BJ (cell line): ENCODE data around the gene HCN4. TPM values are rescaled to one million over a fixed set of nuclear protein-coding genes. Genes with fewer than 3 reads are reported as not detected.

ENCODE experiments used
- CTCF ChIA-PET: fragments of 350-600 bp; formaldehyde crosslinking; extraction: SDS; loops from one replicate; lab custom pipeline; 2021; ENCODE audit warnings: antibody characterized with exemption, inconsistent platforms; lab: Yijun Ruan, JAX
- POLR2A ChIA-PET: fragments of 300-600 bp; sonication (Branson Sonifier 250); formaldehyde crosslinking; extraction: SDS; loops from one replicate; lab custom pipeline; 2021; ENCODE audit warnings: antibody characterized with exemption; lab: Charles Lee
- DNase-seq: peaks from one replicate; pipeline ENCODE4 v3.0.0-alpha.2; 2011; ENCODE audit warnings: low read depth
- H3K27me3 ChIP-seq: 2 replicates; pipeline ENCODE4 v1.6.0; 2011; ENCODE audit warnings: low read length; ENCODE audit not compliant: control insufficient read depth, insufficient read depth
- H3K36me3 ChIP-seq: 2 replicates; pipeline ENCODE4 v1.5.1; 2011; ENCODE audit warnings: low read length; ENCODE audit not compliant: control insufficient read depth, insufficient read depth
- H3K4me3 ChIP-seq: 2 replicates; pipeline ENCODE4 v1.5.1; 2011; ENCODE audit warnings: low read depth, mild to moderate bottlenecking, control low read depth, low read length
- CTCF ChIP-seq: IDR thresholded peaks from 2 replicates; pipeline ENCODE4 v1.5.1; 2011; ENCODE audit warnings: low read depth, mild to moderate bottlenecking, control low read depth, inconsistent platforms, low read length, moderate library complexity; ENCODE audit not compliant: insufficient read depth
- polyA plus RNA-seq: library from polyadenylated mRNA; depleted of rRNA; stranded (reverse); fragments of >200 nt; gene quantifications from 2 replicates; pipeline ENCODE4 v1.2.3, GENCODE V29; 2011

Gene HCN4
- polyA plus RNA-seq, 1 experiment = not detected

DNA sequence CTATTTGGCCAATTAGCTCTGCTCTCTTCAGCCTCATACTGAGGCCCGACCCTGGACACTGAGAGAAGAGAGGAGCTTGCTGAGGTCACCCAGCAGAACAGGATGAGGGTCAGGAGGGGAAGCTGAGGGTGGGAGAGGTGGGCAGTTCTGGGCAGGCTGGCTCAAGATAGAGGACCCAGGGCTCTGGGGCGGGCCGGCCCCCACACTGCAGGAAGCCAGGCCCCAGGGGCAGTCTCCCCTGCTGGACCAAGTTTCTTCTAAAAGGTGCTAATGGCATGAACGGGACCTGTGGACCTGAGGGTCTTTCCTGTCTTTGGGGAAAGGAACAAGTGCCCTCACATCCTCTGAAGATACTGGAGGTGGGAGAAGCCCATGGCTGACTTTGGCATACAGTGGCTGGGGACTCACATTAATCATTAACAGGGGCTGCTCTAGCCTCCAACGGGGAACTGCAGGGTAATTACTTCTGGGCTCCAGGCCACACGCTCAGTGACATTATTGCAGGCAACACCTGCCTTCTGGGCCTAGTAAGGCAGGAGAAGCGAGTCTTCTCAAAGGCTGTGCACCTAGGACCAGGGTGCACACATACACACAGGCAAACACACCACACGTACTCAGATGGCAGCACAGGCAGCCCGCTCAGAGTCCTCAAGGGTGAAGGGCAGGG is 10.6 kb downstream of the HCN4 start:
- Histone ChIP-seq H3K36me3 (no peaks in the 10 kb centered on the region), H3K4me3 (no peak overlapping the region), H3K27me3 (peaks cover 15% of the 10 kb centered on the region)
- POLR2A ChIA-PET = no interaction called here
- DNase-seq = no peak
- CTCF ChIA-PET = interaction anchor here (1.1 kb wide), 1 partner anchor 12 kb away, joined by 3 read pairs; no protein-coding TSS in a partner anchor
- TF ChIP-seq CTCF = no peak

DNA sequence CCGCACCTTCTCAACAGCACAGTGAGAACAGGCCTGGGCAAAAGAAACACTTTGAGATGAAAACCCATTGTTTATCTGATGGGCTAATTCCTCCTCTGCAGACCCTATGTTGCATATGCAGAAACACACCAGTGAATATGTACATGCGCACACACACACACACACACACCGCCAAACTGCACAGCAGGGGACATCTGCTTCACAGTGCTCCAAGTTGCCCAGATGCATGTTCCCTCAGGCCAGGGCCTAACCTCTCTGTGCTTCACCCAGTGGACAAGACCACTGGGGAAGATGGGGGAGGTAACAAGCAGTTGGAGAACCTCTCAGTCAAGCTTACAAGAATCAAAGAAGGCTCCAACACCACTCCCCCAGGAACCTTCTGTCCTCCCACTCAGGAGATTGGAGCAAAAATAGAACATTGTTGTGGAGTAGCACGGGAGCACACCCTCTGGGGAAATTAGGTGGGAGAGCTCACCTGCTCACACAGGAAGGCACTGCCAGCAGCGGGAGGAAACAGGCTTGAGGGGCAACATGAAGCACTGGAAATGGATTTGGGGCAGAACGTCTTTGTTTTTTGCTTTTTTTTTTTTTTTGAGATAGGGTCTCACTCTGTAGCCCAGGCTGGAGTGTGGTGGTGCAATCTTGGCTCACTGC is 13.0 kb downstream of the HCN4 start:
- Histone ChIP-seq H3K36me3 (no peaks in the 10 kb centered on the region), H3K4me3 (no peak overlapping the region), H3K27me3 (peaks cover 6% of the 10 kb centered on the region)
- no peak for TF ChIP-seq CTCF
- POLR2A ChIA-PET = no interaction called here
- no peak for DNase-seq
- CTCF ChIA-PET = no interaction called here

- TF ChIP-seq CTCF = no peak
- ChIA-PET CTCF (no interaction called here), POLR2A (no interaction called here)
- no peaks in the 10 kb centered on the region for H3K36me3 ChIP-seq
- H3K4me3 ChIP-seq = no peak overlapping the region
- H3K27me3 ChIP-seq = no peaks in the 10 kb centered on the region; the same call in none of the 2 replicates
- no peak for DNase-seq
These were observed 14.5 kb downstream of the HCN4 start for GRCh38 chr15:73354241-73354640.

- CTCF ChIA-PET = no interaction called here
- Histone ChIP-seq H3K27me3 (no peaks in the 10 kb centered on the region; the same call in none of the 2 replicates), H3K4me3 (no peak overlapping the region), H3K36me3 (no peaks in the 10 kb centered on the region)
- no peak for TF ChIP-seq CTCF
- POLR2A ChIA-PET = no interaction called here
- no peak for DNase-seq
These were observed 15.0 kb downstream of the HCN4 start for GRCh38 chr15:73353734-73354133.

DNA sequence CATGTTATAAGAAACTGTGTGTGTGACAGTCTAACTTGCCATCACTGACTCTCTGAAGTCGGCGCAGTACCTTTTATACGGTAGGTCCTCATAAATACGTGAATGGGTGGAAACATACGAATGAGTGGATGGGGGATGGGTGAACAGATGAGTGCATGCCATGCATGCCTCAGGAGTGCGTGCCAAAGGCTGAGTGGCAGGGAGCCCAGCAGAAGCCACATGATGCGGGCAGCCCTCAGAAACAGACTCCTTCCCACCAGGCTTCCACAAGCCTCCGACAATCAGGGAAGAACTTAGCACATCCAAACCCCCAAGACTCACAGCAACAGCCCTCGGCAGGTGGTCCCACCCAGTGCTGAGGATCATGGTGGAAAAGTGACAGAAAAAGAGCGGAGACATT is 16.7 kb downstream of the HCN4 start:
- H3K4me3 ChIP-seq = no peak overlapping the region
- no peak for TF ChIP-seq CTCF
- POLR2A ChIA-PET = no interaction called here
- CTCF ChIA-PET = no interaction called here
- DNase-seq = no peak
- no peaks in the 10 kb centered on the region; the same call in 1 of the 2 replicates for H3K27me3 ChIP-seq
- H3K36me3 ChIP-seq = no peaks in the 10 kb centered on the region
